H9 (cell line): ENCODE measurements around the gene STAC2. TPM values are rescaled to one million over a fixed set of nuclear protein-coding genes. Genes with fewer than 3 reads are reported as not detected.
A peak's percentile ranks its signal among the peaks of the same experiment; 100 is the strongest.

Experiments
- DNase-seq: peaks from one replicate; pipeline ENCODE4 v3.0.0-alpha.2; 2017
- H2AFZ ChIP-seq: one replicate; pipeline ENCODE4 v1.6.1; 2013; ENCODE audit warnings: mild to moderate bottlenecking, low read length, control low read depth, moderate library complexity
- H2AK5ac ChIP-seq: 2 replicates; pipeline ENCODE4 v1.6.1; 2013; ENCODE audit warnings: low read length, control low read depth, mixed read lengths; ENCODE audit not compliant: insufficient read length
- H2BK120ac ChIP-seq: one replicate; pipeline ENCODE4 v1.6.1; 2013; ENCODE audit warnings: low read depth, mild to moderate bottlenecking, low read length, control low read depth, inconsistent platforms; ENCODE audit not compliant: poor library complexity, severe bottlenecking
- H2BK12ac ChIP-seq: 2 replicates; pipeline ENCODE4 v1.6.1; 2013; ENCODE audit warnings: low read length, control low read depth, mixed read lengths, low read depth; ENCODE audit not compliant: insufficient read length
- H2BK15ac ChIP-seq: 2 replicates; pipeline ENCODE4 v1.6.1; 2013; ENCODE audit warnings: low read depth, low read length, control low read depth
- H2BK20ac ChIP-seq: one replicate; pipeline ENCODE4 v1.6.1; 2013; ENCODE audit warnings: low read depth, mild to moderate bottlenecking, low read length, control low read depth, inconsistent platforms; ENCODE audit not compliant: poor library complexity, severe bottlenecking
- H2BK5ac ChIP-seq: 2 replicates; pipeline ENCODE4 v1.6.1; 2013; ENCODE audit warnings: low read length, control low read depth, mixed read lengths; ENCODE audit not compliant: insufficient read length
- H3K14ac ChIP-seq: 2 replicates; pipeline ENCODE4 v1.6.1; 2013; ENCODE audit warnings: low read length, control low read depth; ENCODE audit not compliant: insufficient read depth
- H3K18ac ChIP-seq: 2 replicates; pipeline ENCODE4 v1.6.1; 2013; ENCODE audit warnings: low read depth, mild to moderate bottlenecking, mixed read lengths, low read length, control low read depth; ENCODE audit not compliant: insufficient read length
- H3K23ac ChIP-seq: 2 replicates; pipeline ENCODE4 v1.6.1; 2013; ENCODE audit warnings: low read length, control low read depth, mixed read lengths, low read depth; ENCODE audit not compliant: insufficient read length
- H3K23me2 ChIP-seq: 2 replicates; pipeline ENCODE4 v1.6.1; 2013; ENCODE audit warnings: low read depth, mild to moderate bottlenecking, mixed read lengths, low read length, control low read depth; ENCODE audit not compliant: insufficient read length, poor library complexity, severe bottlenecking
- H3K27ac ChIP-seq: 2 replicates; pipeline ENCODE4 v1.5.1; 2013; ENCODE audit warnings: low read length, control low read depth, mixed read lengths, low read depth; ENCODE audit not compliant: insufficient read length
- H3K27me3 ChIP-seq: 2 replicates; pipeline ENCODE4 v1.6.1; 2013; ENCODE audit warnings: low read length, control low read depth, inconsistent platforms; ENCODE audit not compliant: insufficient read depth
- H3K4ac ChIP-seq: 2 replicates; pipeline ENCODE4 v1.6.1; 2013; ENCODE audit warnings: low read depth, mild to moderate bottlenecking, control low read depth, inconsistent platforms, low read length, moderate library complexity
- H3K4me1 ChIP-seq: 2 replicates; pipeline ENCODE4 v1.6.1; 2013; ENCODE audit warnings: low read length, control low read depth, inconsistent platforms; ENCODE audit not compliant: insufficient read depth
- H3K4me2 ChIP-seq: 2 replicates; pipeline ENCODE4 v1.6.1; 2013; ENCODE audit warnings: low read length, control low read depth, mixed read lengths; ENCODE audit not compliant: insufficient read length, insufficient read depth
- H3K56ac ChIP-seq: 2 replicates; pipeline ENCODE4 v1.6.1; 2013; ENCODE audit warnings: low read depth, mild to moderate bottlenecking, mixed read lengths, low read length, control low read depth; ENCODE audit not compliant: insufficient read length
- H3K79me1 ChIP-seq: 2 replicates; pipeline ENCODE4 v1.6.1; 2013; ENCODE audit warnings: low read depth, mild to moderate bottlenecking, moderate library complexity, low read length, control low read depth, inconsistent platforms; ENCODE audit not compliant: insufficient read depth, poor library complexity, severe bottlenecking
- H3K79me2 ChIP-seq: 2 replicates; pipeline ENCODE4 v1.6.1; 2013; ENCODE audit warnings: low read length, control low read depth, inconsistent platforms; ENCODE audit not compliant: insufficient read depth
- H3K9ac ChIP-seq: 2 replicates; pipeline ENCODE4 v1.6.1; 2013; ENCODE audit warnings: low read length, control low read depth, mixed read lengths; ENCODE audit not compliant: insufficient read length; ENCODE audit errors: extremely low read depth
- H3K9me3 ChIP-seq: one replicate; pipeline ENCODE4 v1.6.1; 2013; ENCODE audit warnings: low read depth, low read length, inconsistent platforms; ENCODE audit not compliant: control insufficient read depth
- H3T11ph ChIP-seq: one replicate; pipeline ENCODE4 v1.6.1; 2013; ENCODE audit warnings: mild to moderate bottlenecking, low read length, control low read depth, inconsistent platforms
- H4K20me1 ChIP-seq: one replicate; pipeline ENCODE4 v1.6.1; 2013; ENCODE audit not compliant: control insufficient read depth, insufficient read length, insufficient read depth
- H4K5ac ChIP-seq: 2 replicates; pipeline ENCODE4 v1.6.1; 2013; ENCODE audit warnings: low read depth, mild to moderate bottlenecking, mixed read lengths, low read length, control low read depth; ENCODE audit not compliant: insufficient read length
- H4K8ac ChIP-seq: replicated peaks from 2 replicates; pipeline ENCODE4 v1.6.1; 2013; ENCODE audit warnings: low read length, control low read depth, mixed read lengths, low read depth; ENCODE audit not compliant: insufficient read length
- H4K91ac ChIP-seq: 2 replicates; pipeline ENCODE4 v1.6.1; 2013; ENCODE audit warnings: low read depth, mild to moderate bottlenecking, moderate library complexity, mixed read lengths, low read length, control low read depth; ENCODE audit not compliant: insufficient read length
- H3K27ac Mint-ChIP-seq, 3 experiments: 2 replicates in 2 of 3; 3 replicates in 1 of 3; pipeline ENCODE4 v1.8.0; 2020 to 2021; ENCODE audit warnings: mixed read lengths in 3 of 3, mild to moderate bottlenecking in 1 of 3, moderate library complexity in 1 of 3
- H3K27me3 Mint-ChIP-seq: 2 replicates; pipeline ENCODE4 v1.8.0; 2021; ENCODE audit warnings: low read depth, mild to moderate bottlenecking, moderate library complexity, mixed read lengths
- H3K36me3 Mint-ChIP-seq, 3 experiments: 2 replicates in 2 of 3; 3 replicates in 1 of 3; pipeline ENCODE4 v1.8.0; 2020 to 2021; ENCODE audit warnings: low read depth in 3 of 3, mixed read lengths in 3 of 3; ENCODE audit not compliant: insufficient read depth in 1 of 3
- H3K4me1 Mint-ChIP-seq, 2 experiments: 2 replicates each; pipeline ENCODE4 v1.8.0; 2020; ENCODE audit warnings: mixed read lengths in 2 of 2
- H3K4me3 Mint-ChIP-seq, 2 experiments: 2 replicates in 1 of 2; 3 replicates in 1 of 2; pipeline ENCODE4 v1.8.0; 2020 to 2021; ENCODE audit warnings: mild to moderate bottlenecking in 2 of 2, mixed read lengths in 2 of 2, moderate library complexity in 1 of 2
- H3K9me3 Mint-ChIP-seq, 2 experiments: 2 replicates in 1 of 2; 3 replicates in 1 of 2; pipeline ENCODE4 v1.8.0; 2020; ENCODE audit warnings: mild to moderate bottlenecking in 2 of 2, mixed read lengths in 2 of 2, moderate library complexity in 1 of 2
- CTCF ChIP-seq: fragments of 200-600 bp; sonication (generic); conservative IDR thresholded peaks from 3 replicates; pipeline ENCODE4 v1.8.0; 2021; ENCODE audit warnings: antibody characterized with exemption, mild to moderate bottlenecking
- WGBS: extraction: QIAGEN DNeasy Blood & Tissue Kit; methylation state at CpG from one replicate; pipeline ENCODE4 v1.1.7; 2013; ENCODE audit warnings: missing lambda C conversion rate, low lambda C conversion rate, mixed read lengths; ENCODE audit not compliant: insufficient read length; ENCODE audit errors: extremely low coverage; 5-methylcytosine and 5-hydroxymethylcytosine counted together
- total RNA-seq: library from RNA; stranded (reverse); gene quantifications from 2 replicates; pipeline ENCODE4 v1.2.1, GENCODE V29; 2021

Gene STAC2
- total RNA-seq, 1 experiment from 2014 or later, result 2.5 TPM

- Mint-ChIP-seq H3K27me3 (peaks cover 41% of the 10 kb centered on the region), H3K4me1 (peaks cover 20 to 27% of the 10 kb centered on the region in 2 experiments), H3K27ac (peak overlapping the region in 2 of 3 experiments; percentile 13 to 36; a peak in 2 of 7 replicates), H3K36me3 (no peaks in the 10 kb centered on the region), H3K9me3 (no peaks in the 10 kb centered on the region), H3K4me3 (no peak overlapping the region)
- Histone ChIP-seq H3T11ph (no peak overlapping the region), H2BK5ac (no peak overlapping the region), H3K56ac (no peak overlapping the region), H4K5ac (no peak overlapping the region), H2BK120ac (no peak overlapping the region), H2AFZ (no peak overlapping the region), H4K20me1 (no peaks in the 10 kb centered on the region), H3K23ac (no peak overlapping the region), H3K18ac (no peak overlapping the region), H3K27me3 (peaks cover 13% of the 10 kb centered on the region; the same call in 1 of the 2 replicates), H2BK15ac (no peak overlapping the region), H3K79me2 (no peaks in the 10 kb centered on the region), H3K9ac (no peak overlapping the region), H3K4ac (no peak overlapping the region), H4K91ac (no peak overlapping the region), H2BK12ac (no peak overlapping the region), H3K27ac (no peak overlapping the region), H2AK5ac (no peak overlapping the region), H3K14ac (no peak overlapping the region), H3K23me2 (peaks cover 18% of the 10 kb centered on the region), H3K4me2 (no peak overlapping the region), H2BK20ac (no peak overlapping the region), H3K79me1 (no peaks in the 10 kb centered on the region), H3K4me1 (no peaks in the 10 kb centered on the region), H4K8ac (no peak overlapping the region), H3K9me3 (no peaks in the 10 kb centered on the region)
- DNase-seq, result no peak
- TF ChIP-seq CTCF, result no peak
- WGBS, result no CpG with 5 or more reads among the region's 11 CpGs
Measured at GRCh38 chr17:39229274-39229913, 3.6 kb upstream of the STAC2 start.
